Umbilical cord (tissue), 2 donors: ENCODE measurements around the gene AP3B1. TPM values are rescaled to one million over a fixed set of nuclear protein-coding genes. Genes with fewer than 3 reads are reported as not detected.

Experiments
- DNase-seq: peaks from one replicate; pipeline ENCODE4 v3.0.0-alpha.2; 2015; ENCODE audit warnings: low spot score
- total RNA-seq: library from RNA; depleted of rRNA; stranded (reverse); fragments of >200 nt; gene quantifications from one replicate; pipeline ENCODE4 v1.2.3, GENCODE V29; 2014; ENCODE audit warnings: low replicate concordance; ENCODE audit not compliant: insufficient read depth

Gene AP3B1
- total RNA-seq, 1 donor from 2014 or later = 60.9 TPM

DNA sequence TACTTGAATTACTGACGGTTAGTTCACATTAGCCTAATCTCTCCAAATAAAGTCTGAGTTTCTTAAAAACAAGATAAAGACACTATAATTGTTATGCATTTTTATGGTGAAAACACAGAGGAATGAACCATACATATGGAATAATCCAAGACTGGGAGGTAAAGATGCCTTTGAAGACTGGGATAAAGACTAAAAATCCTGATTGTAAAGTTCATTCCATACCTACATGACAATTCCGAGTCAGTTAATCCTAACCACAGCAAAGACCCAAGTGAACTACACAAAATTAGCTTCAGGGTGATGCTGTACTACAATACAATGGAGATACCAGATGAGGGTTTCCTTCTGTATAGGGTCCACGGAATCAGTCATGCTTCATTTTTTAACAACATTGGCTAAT is 6.3 kb downstream of the AP3B1 start:
- DNase-seq = no peak

DNA sequence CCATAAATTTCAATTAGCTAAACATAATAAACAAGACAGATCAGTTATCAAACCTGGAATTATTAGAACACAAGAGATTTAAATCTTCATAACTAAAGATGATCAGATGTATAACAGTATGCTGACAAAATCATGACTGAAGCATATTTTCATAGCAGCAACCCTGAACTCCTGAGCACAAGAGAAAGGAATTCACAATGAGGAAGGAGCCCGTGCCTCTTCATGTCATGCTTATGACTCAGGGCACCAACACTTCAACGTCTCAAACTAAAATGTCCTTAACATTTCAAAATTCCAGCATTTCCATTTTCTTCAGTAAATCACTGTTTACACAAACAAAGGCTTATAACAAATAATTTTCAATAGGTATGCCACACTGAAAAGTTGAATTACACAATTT is 6.7 kb downstream of the AP3B1 start:
- peak; percentile 42 for DNase-seq

DNA sequence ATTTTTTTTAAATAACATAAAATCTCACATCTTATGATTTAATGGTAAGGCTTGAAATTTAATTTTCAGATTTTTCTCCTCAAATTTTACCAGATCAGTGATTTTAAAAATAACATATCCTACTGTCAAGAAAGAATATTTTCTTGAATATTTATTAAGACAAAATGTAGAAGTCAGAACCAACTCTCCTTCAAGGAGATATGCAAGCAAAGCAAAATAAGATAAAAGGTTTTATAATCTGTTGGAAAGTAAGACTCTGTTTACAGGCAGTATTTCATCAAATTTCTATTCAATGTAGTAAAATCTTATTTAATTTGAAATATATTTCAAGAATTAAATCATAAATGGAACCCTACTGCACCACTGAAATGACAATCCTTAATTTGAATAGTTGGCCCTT is 7.3 kb downstream of the AP3B1 start:
- DNase-seq = no peak

DNA sequence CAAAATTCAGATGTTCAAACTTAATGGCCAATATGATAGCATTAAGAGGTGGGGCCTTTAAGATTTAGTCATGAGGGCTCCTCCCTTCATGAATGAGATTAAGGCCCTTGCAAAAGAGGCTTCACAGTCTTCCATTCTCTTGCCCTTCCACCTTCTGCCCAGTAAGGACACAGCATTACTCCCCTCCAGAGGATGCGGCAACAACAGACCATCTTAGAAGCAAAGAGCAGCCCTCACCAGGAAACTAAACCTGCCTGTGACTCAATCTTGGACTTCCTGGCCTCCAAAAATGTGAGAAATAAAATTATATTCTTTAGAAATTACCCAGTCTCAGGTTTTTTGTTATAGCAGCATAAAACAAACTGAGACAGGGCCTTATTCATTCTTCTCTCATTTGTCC is 8.2 kb downstream of the AP3B1 start:
- DNase-seq = no peak

DNA sequence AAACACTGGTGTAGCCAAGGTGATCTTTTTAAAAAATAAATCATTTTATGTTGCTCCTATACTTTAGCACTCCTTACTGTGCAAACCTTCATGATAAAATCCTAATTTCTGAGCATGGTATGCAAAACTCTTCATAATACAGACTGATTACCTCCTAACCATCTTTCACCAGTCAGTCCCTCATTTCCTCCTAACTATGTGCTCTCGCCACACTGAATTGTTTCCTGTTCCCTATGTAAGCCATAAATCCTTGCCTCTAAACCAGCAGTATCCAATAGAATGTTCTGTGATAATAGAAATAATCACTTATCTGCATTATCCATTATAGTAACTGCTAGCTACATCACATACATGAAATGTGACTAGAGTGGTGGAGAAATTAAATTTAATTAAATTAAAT is 10.7 kb downstream of the AP3B1 start:
- no peak for DNase-seq

DNA sequence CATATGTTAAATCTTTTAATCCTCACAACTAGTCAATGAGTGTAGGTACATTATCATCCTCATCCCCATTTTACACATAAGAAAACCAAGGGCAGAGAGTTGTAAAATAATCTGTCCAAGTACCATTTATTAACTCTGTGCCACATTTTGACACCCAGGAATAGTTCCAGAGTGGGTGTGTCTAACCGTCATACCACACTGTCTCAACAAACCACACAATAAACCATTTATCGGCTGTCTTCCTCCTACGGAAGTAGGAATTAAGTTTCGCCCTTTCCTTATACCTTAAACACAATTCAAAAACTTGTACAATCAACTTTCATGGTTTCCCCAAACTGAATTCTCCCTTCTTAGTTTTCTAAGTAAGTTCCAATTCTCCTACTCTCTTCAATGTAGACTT is 11.4 kb downstream of the AP3B1 start:
- DNase-seq = no peak

DNA sequence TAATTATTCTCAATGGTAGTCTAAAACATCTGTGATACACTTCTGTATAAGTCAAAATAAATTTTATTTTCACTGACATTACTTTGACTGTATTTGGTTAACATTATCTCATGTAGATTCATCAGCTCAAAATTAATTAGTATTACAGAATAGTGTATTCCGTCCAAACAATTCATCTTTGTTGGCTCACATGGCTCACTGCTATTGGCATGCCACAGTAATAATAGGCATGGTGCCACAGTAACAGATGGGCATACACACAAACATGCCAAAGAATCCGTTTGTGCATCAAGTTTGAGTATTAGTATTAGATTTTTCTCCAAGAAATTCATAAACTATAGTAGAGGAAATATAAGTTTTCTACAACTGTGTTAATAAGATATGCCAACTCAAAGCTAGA is 14.2 kb downstream of the AP3B1 start:
- DNase-seq = no peak

DNA sequence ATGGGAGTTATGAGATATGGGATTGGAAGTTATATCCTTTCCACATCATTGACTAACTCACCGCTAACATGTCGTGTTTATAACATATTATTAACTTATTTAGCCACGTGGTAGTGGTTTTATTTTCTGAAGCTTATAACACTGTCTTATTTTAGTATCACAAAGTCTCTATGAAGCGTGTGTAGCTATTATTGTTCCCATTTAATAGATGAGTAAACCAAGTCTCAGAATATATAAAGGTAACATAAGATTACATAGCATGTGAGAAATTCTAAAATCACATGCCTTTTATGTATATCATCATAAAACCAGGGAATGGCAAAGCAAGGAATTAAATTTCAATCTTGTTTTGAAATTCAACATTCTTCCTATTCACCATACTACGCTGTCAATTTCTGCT is 15.3 kb downstream of the AP3B1 start:
- DNase-seq = no peak

DNA sequence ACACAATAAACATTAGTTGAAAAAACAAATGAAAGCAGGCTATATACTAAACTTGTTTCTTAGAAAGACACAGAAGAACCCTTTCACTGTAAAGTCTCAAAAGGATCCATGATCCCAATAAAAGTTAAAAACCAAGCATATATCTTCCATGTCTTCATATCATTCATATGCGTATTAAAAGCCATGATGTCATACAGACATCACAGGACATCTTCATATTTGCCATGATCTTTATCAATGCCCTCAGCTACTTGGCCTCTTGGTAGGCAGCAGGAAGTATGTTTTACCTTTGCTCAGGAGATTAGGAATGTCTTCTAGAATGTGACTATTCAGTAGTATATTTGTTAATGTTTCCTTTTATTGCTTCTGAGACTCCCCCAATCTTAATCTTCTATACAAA is 16.8 kb downstream of the AP3B1 start:
- DNase-seq = no peak

DNA sequence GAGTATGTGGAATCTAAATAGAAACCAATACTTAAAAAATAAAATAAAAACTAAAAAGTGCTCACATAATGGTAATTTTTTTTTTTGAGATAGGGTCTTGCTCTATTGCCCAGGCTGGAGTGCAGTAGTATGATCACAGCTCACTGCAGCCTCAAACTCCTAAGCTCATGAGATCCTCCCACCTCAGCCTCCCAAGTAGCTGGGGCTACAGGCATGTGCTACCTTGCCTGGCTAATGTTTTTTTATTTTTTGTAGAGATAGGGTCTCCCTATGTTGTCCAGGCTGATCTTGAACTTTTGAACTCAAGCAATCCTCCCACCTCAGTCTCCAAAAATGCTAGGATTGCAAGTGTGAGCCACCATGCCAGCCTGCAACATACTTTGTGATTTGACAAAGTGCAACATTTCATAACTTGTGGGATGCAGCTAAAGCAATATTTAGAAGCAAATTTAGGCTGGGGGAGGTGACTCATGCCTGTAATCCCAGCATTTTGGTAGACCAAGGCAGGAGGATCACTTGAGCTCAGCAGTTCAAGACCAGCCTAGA is 18.4 kb downstream of the AP3B1 start:
- DNase-seq = no peak

DNA sequence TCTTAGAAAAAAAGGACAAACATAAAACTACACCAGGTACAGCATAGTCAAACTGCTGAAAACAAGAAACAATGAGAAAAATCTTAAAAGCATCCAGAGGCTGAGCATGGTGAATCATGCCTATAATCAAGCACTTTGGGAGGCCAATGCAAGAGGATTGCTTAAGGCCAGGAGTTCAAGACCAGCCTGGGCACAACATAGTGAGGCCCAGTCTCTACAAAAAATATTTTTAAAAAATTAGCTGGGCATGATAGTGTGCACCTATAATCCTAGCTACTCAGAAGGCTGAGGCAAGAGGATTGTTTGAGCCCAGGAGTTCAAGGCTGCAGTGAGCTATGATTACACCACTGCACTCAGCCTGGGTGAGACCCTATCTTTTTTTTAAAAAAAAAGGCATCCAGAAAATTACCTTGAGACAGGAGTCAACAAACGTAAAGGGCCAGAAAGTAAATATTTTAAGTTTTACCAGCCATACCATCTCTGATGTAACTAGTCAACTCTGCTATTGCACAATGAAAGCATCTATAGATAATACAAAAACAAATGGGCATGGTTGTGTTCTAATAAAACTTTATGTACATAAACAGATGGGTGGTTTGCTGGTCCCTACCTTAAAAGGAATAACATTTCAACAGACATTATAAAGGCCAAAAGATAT is 19.8 kb downstream of the AP3B1 start:
- DNase-seq = no peak

DNA sequence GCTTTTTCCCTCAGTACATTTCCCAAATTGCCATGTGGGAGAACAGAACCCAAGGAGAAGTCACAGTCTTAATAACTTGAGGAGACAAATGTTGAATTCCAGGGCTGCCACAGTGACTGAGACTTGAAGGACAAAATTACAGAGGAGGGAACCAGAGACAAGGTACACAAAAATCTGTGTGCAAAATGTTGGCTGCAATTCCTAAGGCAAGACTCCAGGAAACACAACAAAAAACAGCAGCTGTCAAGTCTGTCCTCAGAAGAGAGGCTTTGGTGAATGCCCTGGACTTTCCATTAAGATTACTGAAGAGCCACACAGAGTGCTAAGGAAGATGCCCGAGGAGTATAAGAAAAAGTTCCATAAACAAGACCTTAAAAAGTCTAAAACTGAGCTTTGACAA is 21.1 kb downstream of the AP3B1 start:
- DNase-seq = peak; percentile 10

DNA sequence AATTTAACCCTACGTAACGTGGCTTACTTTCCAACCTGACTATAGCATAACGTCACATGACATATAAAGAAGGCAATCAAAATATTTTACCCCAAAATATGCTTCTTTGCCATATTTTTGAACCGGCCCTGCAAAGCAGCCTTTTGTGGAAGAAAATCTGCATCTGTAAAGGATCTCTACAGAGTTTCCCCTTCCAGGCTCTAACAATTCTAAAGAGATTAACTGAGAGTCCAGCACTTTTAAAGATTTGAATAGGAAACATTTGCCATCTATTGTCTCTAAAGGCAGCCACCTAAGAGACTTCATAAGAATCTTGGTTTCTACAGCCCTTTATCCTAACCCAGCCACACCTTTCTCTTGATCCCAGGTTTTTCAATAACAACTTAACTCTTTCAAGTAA is 22.7 kb downstream of the AP3B1 start:
- no peak for DNase-seq

DNA sequence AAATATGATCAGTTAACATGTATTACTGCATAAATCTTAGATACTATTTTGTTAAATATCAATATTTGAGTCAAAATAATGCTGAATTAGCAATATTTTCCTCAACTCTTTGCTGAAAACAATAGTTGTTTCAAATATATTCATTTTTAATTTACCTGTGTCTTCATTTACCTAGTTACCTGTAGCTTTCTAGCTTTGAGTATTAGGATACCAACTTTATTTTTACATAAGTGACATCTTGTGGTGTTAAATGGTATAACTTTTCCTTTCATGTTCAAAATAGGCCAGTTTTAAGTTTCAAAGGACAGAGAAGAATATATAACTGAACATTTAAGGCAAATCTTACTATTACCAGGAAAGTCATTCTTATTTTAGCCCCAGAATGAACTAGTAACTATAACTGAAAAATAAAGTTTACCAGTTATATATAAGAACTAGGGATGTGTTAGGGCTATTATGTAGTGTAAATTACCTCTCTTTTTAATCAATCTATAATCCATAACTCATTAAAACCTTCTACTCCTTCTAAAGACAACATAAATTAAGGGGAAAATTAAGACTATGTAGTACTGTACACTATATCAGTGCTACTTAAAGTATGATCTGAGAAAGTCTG is 25.3 kb downstream of the AP3B1 start:
- no peak for DNase-seq

DNA sequence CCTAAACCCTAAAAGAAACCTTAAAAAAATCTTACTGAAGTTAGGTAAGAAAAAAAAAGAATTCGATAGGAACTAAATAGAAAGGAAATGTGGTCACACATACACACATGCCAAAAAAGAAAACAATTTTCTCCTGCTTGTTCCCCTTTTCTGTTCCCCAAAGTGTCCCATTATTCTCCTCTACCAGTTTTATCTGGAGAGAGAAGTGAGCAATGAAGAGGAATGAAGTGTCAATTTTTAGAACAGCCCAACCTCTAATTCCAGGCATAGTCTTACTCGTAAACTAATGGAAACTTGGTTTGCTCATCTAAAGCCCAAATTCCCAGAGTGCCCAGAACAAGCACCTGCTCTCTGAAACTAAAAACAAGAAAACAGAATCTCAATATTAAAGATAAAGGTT is 26.1 kb downstream of the AP3B1 start:
- DNase-seq = no peak

DNA sequence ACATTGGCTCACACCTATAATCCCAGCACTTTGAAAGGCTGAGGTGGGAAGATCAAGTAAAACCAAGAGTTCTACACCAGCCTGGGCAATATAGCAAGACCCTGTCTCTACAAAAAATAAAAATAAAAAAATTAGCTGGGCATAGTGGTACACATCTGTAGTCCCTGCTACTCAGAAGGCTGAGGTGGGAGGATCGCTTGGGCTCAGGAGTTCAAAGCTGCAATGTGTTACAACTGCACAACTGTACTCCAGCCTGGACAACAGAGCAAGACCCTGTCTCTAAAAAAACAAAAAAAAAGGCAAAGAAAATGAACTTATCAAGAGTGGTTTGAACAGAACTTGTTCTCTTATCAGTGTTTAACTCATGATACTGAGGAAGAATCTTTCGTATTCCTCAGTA is 29.3 kb downstream of the AP3B1 start:
- no peak for DNase-seq

DNA sequence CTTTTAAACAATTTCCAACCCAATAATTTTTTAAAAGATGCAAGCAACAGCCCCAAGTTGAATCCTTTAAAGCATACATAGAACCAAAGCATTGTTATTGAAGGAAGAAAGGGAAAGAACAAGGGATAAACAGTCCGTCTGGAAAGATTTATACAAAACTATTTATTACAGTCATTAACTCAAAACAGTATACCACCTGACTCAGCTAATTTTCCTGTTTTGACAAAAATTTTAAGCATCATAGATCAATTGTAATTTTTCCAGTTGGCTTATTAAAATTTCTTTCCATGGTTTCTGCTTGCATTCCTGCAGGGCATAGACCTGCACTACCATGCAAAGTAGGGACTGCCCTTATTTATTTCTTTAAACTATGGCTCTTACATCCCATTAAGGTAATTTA is 29.9 kb downstream of the AP3B1 start:
- DNase-seq = no peak

DNA sequence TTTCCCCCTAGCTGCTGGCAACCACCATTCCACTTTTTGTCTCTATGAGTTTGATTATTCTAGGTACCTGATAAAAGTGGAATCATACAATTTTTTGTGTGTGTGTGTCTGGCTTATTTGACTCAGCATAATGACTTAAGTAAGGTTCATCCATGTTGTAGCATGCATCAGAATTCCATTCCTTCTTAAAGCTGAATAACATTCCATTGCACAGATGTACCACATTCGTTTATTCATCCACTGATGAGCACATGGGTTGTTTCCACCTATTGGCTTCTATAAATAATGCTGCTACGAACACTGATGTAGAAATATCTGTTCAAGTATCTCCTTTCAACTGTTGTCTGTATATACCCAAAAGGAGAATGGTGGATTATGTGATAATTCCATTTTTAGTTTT is 33.7 kb downstream of the AP3B1 start:
- DNase-seq = no peak

DNA sequence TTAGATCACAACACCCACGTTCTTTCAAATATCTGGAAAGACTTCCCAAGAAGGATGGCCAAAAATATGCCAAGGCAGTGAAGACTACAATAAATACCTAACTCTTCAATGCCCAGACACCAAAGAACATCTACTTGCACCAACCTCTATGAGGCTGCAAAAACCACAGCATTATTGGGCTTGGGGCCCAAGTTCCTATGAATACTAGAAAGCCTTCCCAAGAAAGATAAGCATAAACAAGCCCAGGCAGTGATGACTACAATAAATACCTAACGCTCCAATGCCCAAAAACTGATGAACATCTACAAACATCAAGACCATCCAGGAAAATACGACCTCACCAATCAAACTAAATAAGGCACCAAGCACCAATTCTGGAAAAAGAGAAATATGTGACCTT is 41.3 kb downstream of the AP3B1 start:
- no peak for DNase-seq

DNA sequence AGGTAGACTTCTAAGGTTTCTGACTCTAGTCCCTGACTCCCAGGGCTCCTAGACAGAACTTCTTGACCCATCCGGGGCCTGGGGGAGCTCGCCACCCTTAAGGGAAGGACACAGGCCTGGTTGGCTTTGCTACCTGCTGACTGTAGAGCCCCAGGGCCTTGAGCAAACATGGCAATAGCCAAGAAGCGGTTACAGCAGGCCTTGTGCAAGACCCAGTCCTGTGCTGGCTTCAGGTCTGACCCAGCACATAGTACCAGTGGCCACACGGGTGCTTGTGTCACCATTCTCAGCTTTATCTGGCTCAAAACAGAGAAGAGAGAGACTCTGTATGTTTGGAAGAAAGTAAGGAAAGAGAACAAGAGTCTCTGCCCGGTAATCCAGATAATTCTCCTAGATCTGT is 41.8 kb downstream of the AP3B1 start:
- no peak for DNase-seq

DNA sequence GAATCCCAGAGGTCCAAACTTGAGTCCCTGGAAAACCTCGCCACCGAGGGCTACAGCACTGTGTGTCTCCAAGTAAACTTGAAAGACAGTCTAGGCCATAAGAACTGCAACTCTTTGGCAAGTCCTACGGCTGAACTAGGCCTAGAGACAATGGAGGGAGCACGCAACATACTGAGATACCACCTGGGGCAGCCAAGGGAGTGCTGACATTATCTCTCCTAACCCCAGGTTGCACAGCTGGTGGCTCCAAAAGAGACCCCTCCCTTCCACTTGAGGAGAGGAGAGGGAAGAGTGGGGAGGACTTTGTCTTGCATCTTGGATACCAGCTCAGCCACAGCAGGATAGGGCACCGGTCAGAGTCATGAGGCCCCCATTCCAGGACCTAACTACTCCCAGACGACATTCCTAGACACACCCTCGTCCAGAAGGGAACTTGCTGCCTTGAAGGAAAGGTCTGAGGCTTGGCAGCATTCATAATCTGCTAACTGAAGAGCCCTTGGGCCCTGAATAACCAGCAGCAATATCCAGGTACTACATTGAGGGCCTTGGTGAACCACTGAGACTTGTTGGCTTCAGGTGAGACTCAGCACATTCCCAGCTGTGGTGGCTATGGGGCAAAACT is 42.7 kb downstream of the AP3B1 start:
- DNase-seq = no peak

DNA sequence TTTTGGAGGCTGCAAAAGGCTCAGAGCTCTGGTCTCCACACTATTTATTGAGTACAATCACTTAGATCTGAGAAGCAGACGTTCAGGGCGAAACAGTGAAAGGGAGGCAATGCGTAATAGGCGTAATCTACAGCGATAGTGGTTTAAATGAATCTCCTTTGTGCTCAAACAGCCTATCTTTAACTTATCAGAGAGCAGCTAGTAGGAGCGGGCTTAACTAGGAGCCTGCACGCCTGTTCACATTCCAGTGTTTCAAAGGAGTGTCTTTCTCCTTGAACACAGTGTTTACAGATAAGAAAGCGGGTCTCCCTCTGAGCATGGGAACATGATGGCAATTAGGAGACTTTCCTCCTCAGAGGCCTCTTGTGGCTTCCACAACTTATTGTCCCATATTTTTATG is 49.4 kb downstream of the AP3B1 start:
- peak; percentile 10 for DNase-seq

DNA sequence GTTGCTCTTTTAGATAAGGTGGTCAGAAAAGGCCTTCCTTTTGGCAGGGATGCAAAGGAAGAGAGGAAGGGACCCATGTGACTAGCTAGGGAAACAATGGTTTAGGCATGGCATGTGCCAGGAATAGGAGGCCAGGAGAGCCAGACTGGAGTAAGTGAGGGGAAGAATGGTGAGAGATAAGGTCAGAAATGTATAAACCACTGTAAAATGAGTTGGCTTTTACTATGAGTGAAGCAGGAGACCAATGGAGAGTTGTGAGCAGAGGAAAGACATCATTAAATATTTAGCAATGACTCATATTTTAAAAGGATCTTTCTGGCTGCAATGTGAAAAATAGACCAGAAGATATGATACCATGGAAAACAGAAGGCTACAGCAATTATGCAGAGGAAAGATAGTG is 50.9 kb downstream of the AP3B1 start:
- no peak for DNase-seq
